Thoracic aorta (tissue), 2 donors: ENCODE results near the gene ACTR3C. TPM values are rescaled to one million over a fixed set of nuclear protein-coding genes. Genes with fewer than 3 reads are reported as not detected.

Experiments used
- ATAC-seq: fragments of 150-250 bp; one replicate; pipeline ENCODE4 v1.8.0; 2017; ENCODE audit warnings: low read depth; ENCODE audit not compliant: insufficient number of reproducible peaks, low FRiP score
- DNase-seq: peaks from one replicate; pipeline ENCODE4 v3.0.0-alpha.2; 2020; ENCODE audit warnings: low spot score
- H3K27ac ChIP-seq, 2 donors: fragments of 200-600 bp; sonication (generic); 1 replicate in 1 of 2; 2 replicates in 1 of 2; pipeline ENCODE4 v1.5.1; 2016; ENCODE audit warnings: mild to moderate bottlenecking in 2 of 2, moderate library complexity in 2 of 2
- H3K27me3 ChIP-seq: fragments of 200-600 bp; sonication (generic); replicated peaks from 2 replicates; pipeline ENCODE4 v1.6.0; 2016; ENCODE audit warnings: mild to moderate bottlenecking; ENCODE audit not compliant: insufficient read depth
- H3K36me3 ChIP-seq: fragments of 200-600 bp; sonication (generic); one replicate; pipeline ENCODE4 v1.5.1; 2016
- H3K4me1 ChIP-seq, 2 donors: fragments of 200-600 bp; sonication (generic); 1 replicate in 1 of 2; 2 replicates in 1 of 2; pipeline versions ENCODE4 v1.5.1 to v1.6.0; 2016; ENCODE audit warnings: low read depth in 2 of 2, mild to moderate bottlenecking in 1 of 2; ENCODE audit not compliant: control insufficient read depth in 1 of 2
- H3K4me3 ChIP-seq: fragments of 200-600 bp; sonication (generic); 2 replicates; pipeline ENCODE4 v1.5.1; 2016; ENCODE audit warnings: mild to moderate bottlenecking
- H3K9me3 ChIP-seq: fragments of 200-600 bp; sonication (generic); 2 replicates; pipeline ENCODE4 v1.5.1; 2016
- CTCF ChIP-seq: fragments of 200-600 bp; sonication (generic); IDR thresholded peaks from one replicate; pipeline ENCODE4 v1.5.1; 2019; ENCODE audit warnings: antibody characterized with exemption
- total RNA-seq, 2 donors: library from RNA; depleted of rRNA; stranded (reverse); fragments of >200 nt; gene quantifications; one replicate each; pipeline versions ENCODE4 v1.1.0 to v1.2.3, GENCODE V29; 2016

ACTR3C gene
- total RNA-seq, 2 donors from 2014 or later = 0.14 to 6.4 TPM

GRCh38 chr7:150355666-150356059 is 32.3 kb upstream of the ACTR3C start:
- H3K36me3 ChIP-seq = no peaks in the 10 kb centered on the region
- no peak overlapping the region for H3K4me3 ChIP-seq
- no peaks in the 10 kb centered on the region for H3K4me1 ChIP-seq
- H3K27ac ChIP-seq = no peak overlapping the region
- H3K27me3 ChIP-seq = no peaks in the 10 kb centered on the region
- H3K9me3 ChIP-seq = no peaks in the 10 kb centered on the region
- DNase-seq = no peak
- no peak for ATAC-seq
- TF ChIP-seq CTCF = no peak

GRCh38 chr7:150351587-150352194 is 28.3 kb upstream of the ACTR3C start:
- Histone ChIP-seq H3K4me3 (no peak overlapping the region), H3K36me3 (no peaks in the 10 kb centered on the region), H3K27ac (no peak overlapping the region), H3K4me1 (no peaks in the 10 kb centered on the region), H3K9me3 (no peaks in the 10 kb centered on the region), H3K27me3 (no peaks in the 10 kb centered on the region)
- DNase-seq (no peak), ATAC-seq (no peak)
- TF ChIP-seq CTCF = no peak

DNA sequence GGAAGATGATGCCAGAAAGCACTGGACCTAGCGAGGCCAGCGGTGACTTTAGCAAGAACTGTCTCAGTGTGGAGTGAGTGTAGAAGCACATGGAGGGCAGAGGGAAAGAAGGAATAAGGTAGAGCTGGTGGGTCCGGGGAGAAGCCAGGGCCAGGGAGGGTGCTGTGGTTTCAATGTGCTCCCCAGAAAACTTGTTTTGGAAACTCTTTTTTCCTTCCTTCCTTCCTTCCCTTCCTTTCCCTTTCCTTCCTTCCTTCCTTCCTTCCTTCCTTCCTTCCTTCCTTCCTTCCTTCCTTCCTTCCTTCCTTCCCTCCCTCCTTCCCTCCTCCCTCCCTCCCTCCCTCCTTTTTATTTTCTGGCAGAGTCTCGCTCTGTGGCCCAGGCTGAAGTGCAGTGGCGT is 23.6 kb upstream of the ACTR3C start:
- H3K4me1 ChIP-seq = peaks cover 0 to 2% of the 10 kb centered on the region in 2 donors
- DNase-seq (no peak), ATAC-seq (no peak)
- no peak for TF ChIP-seq CTCF
- H3K9me3 ChIP-seq = no peaks in the 10 kb centered on the region
- no peak overlapping the region for H3K4me3 ChIP-seq
- H3K36me3 ChIP-seq = no peaks in the 10 kb centered on the region
- no peak overlapping the region for H3K27ac ChIP-seq
- no peaks in the 10 kb centered on the region for H3K27me3 ChIP-seq

DNA sequence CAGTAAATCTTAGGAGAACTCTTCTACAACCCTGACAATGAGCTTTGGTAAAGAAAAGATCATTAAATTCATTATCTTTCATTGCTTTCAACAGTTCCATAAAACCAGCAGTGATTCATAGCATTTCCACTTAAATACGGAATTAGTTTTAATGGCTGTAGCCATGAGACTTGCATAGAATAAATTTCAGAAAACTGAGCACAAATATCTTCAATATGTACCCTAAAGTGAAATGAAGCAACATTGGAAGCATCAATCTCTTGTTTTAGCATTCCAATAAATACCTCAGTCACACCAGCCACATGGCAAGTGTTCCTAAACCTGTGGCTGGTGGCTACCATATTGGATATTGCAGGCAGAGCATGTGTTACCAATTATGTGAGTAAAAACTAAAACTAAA is 21.7 kb upstream of the ACTR3C start:
- H3K9me3 ChIP-seq = no peaks in the 10 kb centered on the region
- TF ChIP-seq CTCF = no peak
- DNase-seq (no peak), ATAC-seq (no peak)
- no peak overlapping the region for H3K4me3 ChIP-seq
- H3K27ac ChIP-seq = no peak overlapping the region
- no peaks in the 10 kb centered on the region for H3K36me3 ChIP-seq
- peaks cover 0 to 16% of the 10 kb centered on the region in 2 donors for H3K4me1 ChIP-seq
- H3K27me3 ChIP-seq = no peaks in the 10 kb centered on the region

DNA sequence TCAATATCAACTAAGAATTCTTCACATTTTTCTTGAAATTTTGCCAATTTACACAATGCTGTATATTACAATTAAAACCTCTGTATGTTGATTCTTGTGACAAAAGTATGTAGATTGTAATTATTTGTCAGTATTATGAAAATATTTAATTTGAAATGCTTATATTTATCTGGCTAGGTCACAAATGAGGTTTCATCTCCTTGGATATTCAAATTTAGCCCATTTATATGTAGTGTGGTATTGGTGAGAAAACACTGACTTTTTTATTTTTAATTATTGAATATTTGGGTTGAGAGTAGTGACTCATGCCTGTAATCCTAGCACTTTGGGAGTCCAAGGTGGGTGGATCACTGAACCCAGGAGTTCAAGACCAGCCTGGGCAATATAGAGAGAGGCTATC is 21.0 kb upstream of the ACTR3C start:
- Histone ChIP-seq H3K9me3 (no peaks in the 10 kb centered on the region), H3K4me1 (peaks cover 0 to 22% of the 10 kb centered on the region in 2 donors), H3K27me3 (no peaks in the 10 kb centered on the region), H3K36me3 (no peaks in the 10 kb centered on the region), H3K4me3 (no peak overlapping the region), H3K27ac (no peak overlapping the region)
- no peak for TF ChIP-seq CTCF
- DNase-seq (no peak), ATAC-seq (no peak)
